ENCODE measurements around the gene PAQR5.
"Not testable (repeated sequence)": the region's sequence is repeated elsewhere in the genome, so short reads cannot be mapped to it uniquely, and the experiment has no call there.

PAQR5 gene

GRCh38 chr15:69293741-69294615 lies 4.7 kb upstream of the PAQR5 start:
- no peak for DNase-seq (ENCODE audit: low spot score)

GRCh38 chr15:69296606-69297005 lies 2.1 kb upstream of the PAQR5 start:
- no peak for DNase-seq (ENCODE audit: low spot score)

- DNase-seq (ENCODE audit: low spot score): no peak
Measured at GRCh38 chr15:69297642-69298353, 914 bp upstream of the PAQR5 start.

DNA sequence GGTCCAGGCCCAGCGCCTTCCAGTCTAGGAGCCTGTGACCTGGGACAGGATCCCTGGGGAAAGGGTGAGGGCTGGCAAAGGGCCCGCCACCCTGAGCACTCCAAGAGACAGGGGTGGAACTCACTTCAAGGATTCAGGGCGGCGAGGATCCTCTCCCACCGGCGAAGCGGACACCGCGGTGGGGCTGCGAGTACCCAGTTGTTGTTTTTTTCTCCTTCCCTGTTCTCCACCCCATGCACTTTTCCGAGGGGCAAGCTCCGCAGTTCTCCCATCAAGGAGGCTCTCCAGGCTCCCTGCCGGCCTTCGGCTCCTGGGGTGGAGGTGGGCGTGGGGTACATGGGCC lies 387 bp upstream of the PAQR5 start:
- DNase-seq (ENCODE audit: low spot score): no peak

- no peak for DNase-seq (ENCODE audit: low spot score)
Measured at GRCh38 chr15:69299451-69299886, 757 bp downstream of the PAQR5 start.

DNA sequence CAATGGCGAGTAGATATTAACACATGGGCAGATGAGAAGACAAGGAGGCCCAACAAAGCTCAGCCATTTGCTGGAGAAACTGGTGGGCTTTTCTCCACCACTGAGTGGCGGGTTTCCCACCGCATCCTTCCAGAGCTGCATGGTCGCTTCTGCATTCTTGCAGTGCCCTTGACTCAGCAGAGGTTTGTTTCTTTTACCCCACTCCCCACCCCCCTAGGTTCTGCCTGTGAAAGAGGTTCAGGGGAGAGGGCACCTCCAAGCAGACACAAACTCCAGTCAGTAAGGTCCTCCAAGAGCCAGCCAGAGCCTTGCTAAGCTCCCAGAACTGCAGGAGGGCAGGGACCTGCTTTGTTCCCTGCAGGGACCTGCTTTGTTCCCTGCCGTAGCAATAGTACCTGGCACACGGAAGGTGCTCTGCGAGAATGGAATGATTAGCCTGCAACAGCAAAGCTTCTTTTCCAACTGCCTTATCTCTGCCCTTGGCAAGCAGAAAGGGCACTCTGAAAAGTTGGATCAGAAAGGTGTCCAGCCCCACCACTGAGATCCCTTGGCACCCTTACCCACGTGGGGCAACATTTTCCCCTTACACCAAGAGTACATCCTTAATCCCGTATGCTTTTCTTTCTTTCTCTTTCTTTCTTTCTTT lies 1.4 kb downstream of the PAQR5 start:
- no peak for DNase-seq (ENCODE audit: low spot score)

DNA sequence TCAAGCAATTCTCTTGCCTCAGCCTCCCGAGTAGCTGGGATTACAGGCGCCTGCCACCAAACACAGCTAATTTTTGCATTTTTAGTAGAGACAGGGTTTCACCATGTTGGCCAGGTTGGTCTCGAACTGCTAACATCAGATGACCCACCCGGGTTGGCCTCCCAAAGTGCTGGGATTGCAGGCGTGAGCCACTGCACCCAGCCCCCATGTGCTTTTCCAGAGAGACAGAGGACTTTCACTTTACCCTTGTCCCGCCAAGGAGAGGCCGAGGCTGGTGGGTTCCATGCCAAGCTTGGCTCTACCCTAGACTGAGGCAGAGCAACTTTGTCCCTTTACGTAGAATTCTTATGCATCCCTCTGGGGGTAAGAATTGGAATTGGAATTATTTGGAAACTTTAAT lies 2.4 kb downstream of the PAQR5 start:
- not testable (repeated sequence) for DNase-seq (ENCODE audit: low spot score)

DNA sequence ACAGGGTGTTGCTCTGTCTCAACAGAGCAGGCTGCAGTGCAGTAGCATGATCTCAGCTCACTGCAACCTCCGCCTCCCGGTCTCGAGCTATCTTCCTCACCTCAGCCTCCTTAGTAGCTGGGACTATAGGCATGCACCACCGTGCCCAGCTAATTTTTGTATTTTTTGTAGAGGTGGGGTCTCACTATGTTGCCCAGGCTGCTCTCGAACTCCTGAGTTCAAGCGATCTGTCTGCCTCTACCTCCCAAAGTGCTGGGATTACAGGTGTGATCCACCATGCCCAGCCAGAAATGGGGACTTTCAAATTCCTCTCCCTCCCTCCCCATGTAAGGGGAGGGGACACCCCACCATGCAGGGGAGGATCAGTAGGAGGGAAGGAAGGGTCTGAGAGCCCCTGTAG lies 3.4 kb downstream of the PAQR5 start:
- DNase-seq (ENCODE audit: low spot score): not testable (repeated sequence)

- no peak for DNase-seq (ENCODE audit: low spot score)
Measured at GRCh38 chr15:69302929-69303328, 4.2 kb downstream of the PAQR5 start.

- no peak for DNase-seq (ENCODE audit: low spot score)
Measured at GRCh38 chr15:69303337-69304181, 4.8 kb downstream of the PAQR5 start.

DNA sequence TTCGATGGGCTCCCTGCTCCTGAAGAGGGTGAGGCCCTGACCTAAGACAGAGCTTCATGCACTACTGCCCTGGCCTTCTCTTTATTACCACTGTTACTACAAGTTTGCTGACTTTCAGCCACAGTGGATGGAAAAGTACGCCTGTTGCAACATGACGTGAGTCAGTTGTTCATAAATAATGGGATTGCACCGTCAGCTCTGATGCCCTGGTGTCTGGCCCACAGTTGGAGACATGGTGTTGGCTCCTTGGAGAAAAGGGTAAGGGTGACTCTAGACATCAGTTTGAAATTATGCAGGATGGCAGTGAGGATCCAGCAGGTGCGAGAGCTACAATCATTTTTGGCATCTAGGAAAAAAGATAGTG lies 5.5 kb downstream of the PAQR5 start:
- DNase-seq (ENCODE audit: low spot score): no peak

DNA sequence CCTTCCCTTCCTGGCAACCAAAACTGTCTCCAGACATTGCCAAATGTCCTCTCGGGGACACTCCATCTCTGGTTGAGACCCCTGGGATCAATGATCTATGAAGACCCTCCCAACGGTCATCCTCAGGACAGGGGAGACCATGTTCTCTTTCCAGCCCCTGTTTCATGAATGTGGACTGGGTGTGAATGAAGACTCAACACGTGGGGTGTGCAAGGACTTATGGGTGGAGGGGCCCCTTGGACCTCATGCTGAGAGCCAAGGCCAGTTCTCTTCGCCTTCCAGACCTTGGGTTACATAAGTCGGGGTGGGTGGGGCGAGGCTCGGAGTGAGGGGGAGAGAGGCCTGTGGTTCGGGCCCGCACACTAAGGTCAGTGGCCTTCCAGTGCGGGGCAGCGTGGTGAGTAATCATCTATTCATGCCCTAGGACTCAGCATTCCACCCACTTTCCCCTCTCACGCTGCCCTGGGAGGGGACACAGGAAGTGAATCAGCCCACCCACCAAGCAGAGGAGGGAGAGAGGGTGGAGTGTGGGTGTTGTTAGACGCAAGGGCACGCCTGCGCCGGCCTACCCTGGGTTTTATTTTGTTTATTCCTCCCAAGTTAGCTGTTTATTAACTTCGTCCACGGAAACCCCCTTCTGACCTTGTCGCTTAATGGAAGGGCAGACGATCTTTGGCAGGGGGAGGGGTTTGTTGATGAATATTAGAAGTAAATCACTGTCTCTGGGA lies 6.7 kb downstream of the PAQR5 start:
- DNase-seq (ENCODE audit: low spot score): no peak

- no peak for DNase-seq (ENCODE audit: low spot score)
Measured at GRCh38 chr15:69305933-69306568, 7.3 kb downstream of the PAQR5 start.

DNA sequence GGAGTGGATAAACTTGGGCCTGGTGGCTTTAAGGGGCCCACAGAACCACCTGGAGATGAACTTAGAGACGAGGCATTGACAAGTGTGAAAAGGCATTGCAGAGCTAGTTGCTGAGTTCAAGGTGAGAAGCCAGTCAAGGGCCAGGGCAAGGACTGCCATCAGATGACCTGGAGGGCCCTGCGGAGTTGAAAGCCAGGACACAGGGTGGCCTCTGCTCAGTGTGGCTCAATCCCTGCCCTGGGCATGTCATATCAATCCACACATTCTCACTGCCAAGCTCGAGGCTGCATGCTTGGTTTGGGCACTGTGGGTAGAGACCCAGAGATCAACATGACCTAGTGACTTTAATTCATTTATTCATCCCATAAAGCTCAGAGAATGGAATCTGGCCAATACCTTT lies 9.2 kb downstream of the PAQR5 start:
- no peak for DNase-seq (ENCODE audit: low spot score)

DNA sequence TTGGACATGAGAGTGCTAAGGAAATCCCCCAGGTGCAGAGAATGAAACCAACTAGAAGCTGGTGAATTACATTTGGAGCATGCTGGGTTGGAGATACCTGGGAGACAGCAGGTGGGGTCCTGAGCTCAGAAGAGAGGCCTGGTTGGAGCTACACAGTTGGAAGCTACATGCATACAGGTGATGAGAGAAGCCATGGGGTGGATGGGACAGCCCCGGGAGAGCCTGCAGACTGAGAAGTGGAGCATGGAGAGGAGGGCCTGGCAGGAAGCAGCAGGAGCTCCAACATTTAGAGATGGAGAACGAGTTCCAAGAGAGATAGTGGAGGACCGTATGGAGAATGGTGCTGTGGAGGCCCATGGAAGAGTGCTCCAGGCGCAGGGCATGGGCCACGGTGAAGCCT lies 10.2 kb downstream of the PAQR5 start:
- DNase-seq (ENCODE audit: low spot score): no peak

DNA sequence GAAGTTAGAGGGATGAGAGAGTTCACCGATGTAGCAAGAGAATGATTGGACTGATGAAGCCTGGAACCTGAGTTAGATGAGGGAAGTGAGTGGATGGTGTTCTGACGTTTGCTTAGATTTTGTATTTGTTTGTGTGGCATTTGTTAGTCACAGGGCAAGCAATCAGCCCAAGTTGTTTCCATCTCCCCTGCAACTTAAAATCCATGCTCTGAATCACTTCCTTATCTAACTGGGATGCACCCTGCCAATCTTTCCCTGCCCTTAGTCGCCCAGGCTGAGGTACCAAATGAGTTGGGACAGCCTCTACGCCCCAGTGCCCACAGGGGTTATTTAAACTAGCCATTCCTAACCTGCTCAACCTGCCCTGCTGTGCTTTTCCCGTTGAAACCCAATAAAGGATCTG lies 12.6 kb downstream of the PAQR5 start:
- no peak for DNase-seq (ENCODE audit: low spot score)

GRCh38 chr15:69313432-69314000 lies 14.8 kb downstream of the PAQR5 start:
- DNase-seq (ENCODE audit: low spot score): no peak

GRCh38 chr15:69314131-69314530 lies 15.4 kb downstream of the PAQR5 start:
- DNase-seq (ENCODE audit: low spot score): no peak

DNA sequence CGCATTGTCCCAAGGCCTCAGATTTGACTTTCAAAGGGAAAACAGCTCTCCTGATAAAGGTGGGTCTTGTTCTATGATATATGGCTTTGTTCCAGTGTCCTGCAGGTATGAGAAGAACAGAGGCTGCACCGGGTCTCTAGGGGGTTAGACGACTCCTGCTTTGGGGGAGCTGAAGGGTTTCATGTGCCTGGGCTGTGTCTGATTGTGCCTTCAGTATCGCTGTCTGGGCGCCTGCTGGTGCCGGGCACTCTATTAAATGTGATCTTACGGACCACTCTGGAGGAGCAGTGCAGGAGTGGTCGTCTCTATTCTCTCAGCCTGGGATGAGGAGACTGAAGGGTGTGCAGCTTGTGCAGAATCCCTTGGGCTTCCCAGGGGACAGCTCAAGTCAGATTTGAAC lies 16.0 kb downstream of the PAQR5 start:
- DNase-seq (ENCODE audit: low spot score): no peak

DNA sequence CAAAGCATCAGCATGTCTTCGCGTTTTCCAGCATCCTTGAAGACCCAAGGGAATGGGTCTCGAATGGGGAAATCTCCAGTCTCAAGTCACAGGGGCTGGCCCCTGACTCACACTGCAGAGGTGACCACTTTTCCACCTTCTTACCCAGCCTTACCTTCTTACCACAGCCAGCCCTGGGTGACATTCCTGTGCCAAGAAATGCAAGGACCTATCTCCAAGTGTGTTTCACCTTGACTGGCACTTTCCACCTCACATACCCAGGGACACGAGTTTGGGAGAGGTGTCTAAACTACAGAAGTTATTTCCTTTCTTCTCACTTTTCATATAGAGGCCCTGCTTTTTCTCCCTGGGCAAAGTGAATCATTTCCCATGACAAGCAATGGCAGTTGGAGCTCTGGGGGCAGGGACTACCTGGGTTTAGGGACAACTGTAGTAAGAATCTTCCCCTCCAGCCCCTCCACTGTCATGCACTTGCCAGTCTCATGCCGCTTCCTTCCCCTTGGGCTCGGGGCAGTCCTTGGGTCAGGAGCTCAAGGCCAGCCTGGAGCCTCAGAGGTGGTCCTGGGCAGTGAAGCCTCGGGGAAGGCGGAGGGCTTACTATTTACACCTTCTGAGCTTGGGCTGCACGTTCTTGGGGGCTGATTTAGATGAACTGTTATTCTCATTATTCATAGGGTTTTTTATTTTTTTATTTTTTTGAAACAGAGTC lies 16.8 kb downstream of the PAQR5 start:
- DNase-seq (ENCODE audit: low spot score): no peak

All from hematopoietic multipotent progenitor cell treated with erythropoietin and hydrocortisone succinate and interleukin-3 and kit ligand, for 17 days (in vitro differentiated cells).